MM.1S (cell line): Measurements from ENCODE around the gene FUCA1.

Source experiments
- CTCF ChIP-seq: fragments of 300-600 bp; sonication (generic); IDR thresholded peaks from 2 replicates; pipeline ENCODE4 v1.5.1; 2016; ENCODE audit warnings: antibody characterized with exemption, low read length, mixed read lengths
- EZH2 ChIP-seq: fragments of 300-600 bp; sonication (generic); optimal IDR thresholded peaks from 2 replicates; pipeline ENCODE3; 2017; ENCODE audit warnings: low read depth, mild to moderate bottlenecking, antibody characterized with exemption, low read length, mixed read lengths

GRCh38 chr1:23915466-23915865 lies 47.4 kb upstream of the FUCA1 start:
- TF ChIP-seq EZH2 = no peak
- no peak for TF ChIP-seq CTCF
